ENCODE results near the gene ABHD14A.

DNA sequence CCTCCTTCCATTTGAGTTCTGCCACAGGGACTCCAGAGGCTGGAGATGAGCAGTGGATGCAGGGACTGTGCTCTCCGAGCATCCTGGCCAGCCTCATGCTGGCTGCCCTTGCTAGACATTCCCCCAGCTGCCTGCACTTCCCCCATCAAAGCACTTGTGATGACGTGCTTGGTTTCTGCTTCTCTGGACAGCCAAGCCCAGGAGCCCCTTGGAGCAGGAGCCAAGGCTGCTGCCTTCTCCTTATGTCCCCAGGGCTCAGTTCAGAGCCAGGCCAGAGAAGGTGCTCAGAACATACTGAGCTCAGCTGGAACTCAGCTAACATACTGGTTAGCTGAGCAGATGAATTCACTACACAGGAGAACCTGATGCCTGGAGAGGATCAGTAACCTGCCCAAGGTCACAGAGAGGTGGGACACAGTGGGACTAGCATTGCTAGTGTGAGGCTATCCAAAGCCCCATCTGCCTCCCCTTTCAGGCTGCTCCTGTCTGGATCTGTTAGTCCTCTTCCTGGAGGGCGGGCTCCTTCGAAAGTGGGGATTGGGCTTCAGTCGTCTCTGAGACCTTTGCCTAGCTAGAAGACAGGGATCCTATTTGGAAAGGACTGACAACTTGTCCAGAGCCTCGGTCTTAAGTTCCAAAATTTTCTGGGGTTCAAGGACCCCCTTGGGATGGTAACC is 11.9 kb upstream of the ABHD14A start:
- TF ChIP-seq, protein P1, sequence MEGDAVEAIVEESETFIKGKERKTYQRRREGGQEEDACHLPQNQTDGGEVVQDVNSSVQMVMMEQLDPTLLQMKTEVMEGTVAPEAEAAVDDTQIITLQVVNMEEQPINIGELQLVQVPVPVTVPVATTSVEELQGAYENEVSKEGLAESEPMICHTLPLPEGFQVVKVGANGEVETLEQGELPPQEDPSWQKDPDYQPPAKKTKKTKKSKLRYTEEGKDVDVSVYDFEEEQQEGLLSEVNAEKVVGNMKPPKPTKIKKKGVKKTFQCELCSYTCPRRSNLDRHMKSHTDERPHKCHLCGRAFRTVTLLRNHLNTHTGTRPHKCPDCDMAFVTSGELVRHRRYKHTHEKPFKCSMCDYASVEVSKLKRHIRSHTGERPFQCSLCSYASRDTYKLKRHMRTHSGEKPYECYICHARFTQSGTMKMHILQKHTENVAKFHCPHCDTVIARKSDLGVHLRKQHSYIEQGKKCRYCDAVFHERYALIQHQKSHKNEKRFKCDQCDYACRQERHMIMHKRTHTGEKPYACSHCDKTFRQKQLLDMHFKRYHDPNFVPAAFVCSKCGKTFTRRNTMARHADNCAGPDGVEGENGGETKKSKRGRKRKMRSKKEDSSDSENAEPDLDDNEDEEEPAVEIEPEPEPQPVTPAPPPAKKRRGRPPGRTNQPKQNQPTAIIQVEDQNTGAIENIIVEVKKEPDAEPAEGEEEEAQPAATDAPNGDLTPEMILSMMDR (IDR thresholded peaks at IDR 0.05): no peak
- TF ChIP-seq ZNF121 (CRISPR knock-in tag; IDR thresholded peaks at IDR 0.05): no peak
- TF ChIP-seq NR3C1 (CRISPR knock-in tag; conservative IDR thresholded peaks at IDR 0.05; ENCODE audit: low read depth): no peak
- TF ChIP-seq, protein P2, sequence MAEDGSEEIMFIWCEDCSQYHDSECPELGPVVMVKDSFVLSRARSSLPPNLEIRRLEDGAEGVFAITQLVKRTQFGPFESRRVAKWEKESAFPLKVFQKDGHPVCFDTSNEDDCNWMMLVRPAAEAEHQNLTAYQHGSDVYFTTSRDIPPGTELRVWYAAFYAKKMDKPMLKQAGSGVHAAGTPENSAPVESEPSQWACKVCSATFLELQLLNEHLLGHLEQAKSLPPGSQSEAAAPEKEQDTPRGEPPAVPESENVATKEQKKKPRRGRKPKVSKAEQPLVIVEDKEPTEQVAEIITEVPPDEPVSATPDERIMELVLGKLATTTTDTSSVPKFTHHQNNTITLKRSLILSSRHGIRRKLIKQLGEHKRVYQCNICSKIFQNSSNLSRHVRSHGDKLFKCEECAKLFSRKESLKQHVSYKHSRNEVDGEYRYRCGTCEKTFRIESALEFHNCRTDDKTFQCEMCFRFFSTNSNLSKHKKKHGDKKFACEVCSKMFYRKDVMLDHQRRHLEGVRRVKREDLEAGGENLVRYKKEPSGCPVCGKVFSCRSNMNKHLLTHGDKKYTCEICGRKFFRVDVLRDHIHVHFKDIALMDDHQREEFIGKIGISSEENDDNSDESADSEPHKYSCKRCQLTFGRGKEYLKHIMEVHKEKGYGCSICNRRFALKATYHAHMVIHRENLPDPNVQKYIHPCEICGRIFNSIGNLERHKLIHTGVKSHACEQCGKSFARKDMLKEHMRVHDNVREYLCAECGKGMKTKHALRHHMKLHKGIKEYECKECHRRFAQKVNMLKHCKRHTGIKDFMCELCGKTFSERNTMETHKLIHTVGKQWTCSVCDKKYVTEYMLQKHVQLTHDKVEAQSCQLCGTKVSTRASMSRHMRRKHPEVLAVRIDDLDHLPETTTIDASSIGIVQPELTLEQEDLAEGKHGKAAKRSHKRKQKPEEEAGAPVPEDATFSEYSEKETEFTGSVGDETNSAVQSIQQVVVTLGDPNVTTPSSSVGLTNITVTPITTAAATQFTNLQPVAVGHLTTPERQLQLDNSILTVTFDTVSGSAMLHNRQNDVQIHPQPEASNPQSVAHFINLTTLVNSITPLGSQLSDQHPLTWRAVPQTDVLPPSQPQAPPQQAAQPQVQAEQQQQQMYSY (CRISPR knock-in tag; IDR thresholded peaks at IDR 0.05): no peak
- no peak for TF ChIP-seq NFE2L1 (CRISPR knock-in tag; IDR thresholded peaks at IDR 0.05)
- TF ChIP-seq RORB (CRISPR knock-in tag; IDR thresholded peaks at IDR 0.05): no peak
- TF ChIP-seq, protein P3, sequence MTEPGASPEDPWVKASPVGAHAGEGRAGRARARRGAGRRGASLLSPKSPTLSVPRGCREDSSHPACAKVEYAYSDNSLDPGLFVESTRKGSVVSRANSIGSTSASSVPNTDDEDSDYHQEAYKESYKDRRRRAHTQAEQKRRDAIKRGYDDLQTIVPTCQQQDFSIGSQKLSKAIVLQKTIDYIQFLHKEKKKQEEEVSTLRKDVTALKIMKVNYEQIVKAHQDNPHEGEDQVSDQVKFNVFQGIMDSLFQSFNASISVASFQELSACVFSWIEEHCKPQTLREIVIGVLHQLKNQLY (CRISPR knock-in tag; IDR thresholded peaks at IDR 0.05): no peak
- TF ChIP-seq MYBL2 (CRISPR knock-in tag; IDR thresholded peaks at IDR 0.05): no peak
- no peak for TF ChIP-seq ZNF138 (CRISPR knock-in tag; conservative IDR thresholded peaks at IDR 0.05)
- TF ChIP-seq, protein P4, sequence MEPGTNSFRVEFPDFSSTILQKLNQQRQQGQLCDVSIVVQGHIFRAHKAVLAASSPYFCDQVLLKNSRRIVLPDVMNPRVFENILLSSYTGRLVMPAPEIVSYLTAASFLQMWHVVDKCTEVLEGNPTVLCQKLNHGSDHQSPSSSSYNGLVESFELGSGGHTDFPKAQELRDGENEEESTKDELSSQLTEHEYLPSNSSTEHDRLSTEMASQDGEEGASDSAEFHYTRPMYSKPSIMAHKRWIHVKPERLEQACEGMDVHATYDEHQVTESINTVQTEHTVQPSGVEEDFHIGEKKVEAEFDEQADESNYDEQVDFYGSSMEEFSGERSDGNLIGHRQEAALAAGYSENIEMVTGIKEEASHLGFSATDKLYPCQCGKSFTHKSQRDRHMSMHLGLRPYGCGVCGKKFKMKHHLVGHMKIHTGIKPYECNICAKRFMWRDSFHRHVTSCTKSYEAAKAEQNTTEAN (CRISPR knock-in tag; IDR thresholded peaks at IDR 0.05): no peak
- TF ChIP-seq RELA (CRISPR knock-in tag; IDR thresholded peaks at IDR 0.05; ENCODE audit: borderline replicate concordance): no peak
